HepG2 (cell line): ENCODE measurements around the gene PLIN5. TPM values are rescaled to one million over a fixed set of nuclear protein-coding genes. Genes with fewer than 3 reads are reported as not detected.

Experiments
- ATAC-seq: fragments of 200-7000 bp; cut with Tn5 transposase; 3 replicates; pipeline ENCODE4 v1.9.1; 2020; ENCODE audit warnings: mild to moderate bottlenecking, moderate library complexity
- BruUV-seq: library from RNA; stranded (reverse); fragments of 400-500 nt; replicated peaks from 2 replicates; lab custom pipeline; 2021; lab: Mats Ljungman, UMichigan
- CTCF ChIA-PET: fragments of 300-600 bp; formaldehyde crosslinking; extraction: SDS; loops from one replicate; lab custom pipeline; 2021; ENCODE audit warnings: low total read pairs, inconsistent platforms, low intra/inter-chr PET ratio; lab: Yijun Ruan, JAX
- POLR2A ChIA-PET: fragments of 350-600 bp; sonication (Branson Sonifier 250); formaldehyde crosslinking; loops from one replicate; lab custom pipeline; 2020; ENCODE audit warnings: antibody characterized with exemption, inconsistent platforms; lab: Yijun Ruan, JAX
- DNase-seq: peaks from one replicate; pipeline ENCODE4 v3.0.0-alpha.2; 2015; ENCODE audit warnings: low spot score
- FAIRE-seq: peaks from 3 replicates; lab custom pipeline; 2011; peaks lifted over from hg19 to GRCh38; lab: Jason Lieb, UNC
- H2AFZ ChIP-seq: one replicate; pipeline ENCODE4 v1.6.1; 2011; ENCODE audit warnings: low read length, inconsistent platforms
- H3K27ac ChIP-seq: fragments of 300-600 bp; 3 replicates; pipeline ENCODE4 v1.8.0; 2011; ENCODE audit warnings: mixed run types, mild to moderate bottlenecking, mixed read lengths, low read length, inconsistent platforms; ENCODE audit not compliant: insufficient read depth; ENCODE audit errors: extremely low read length
- H3K27me3 ChIP-seq, 2 experiments: fragments of 200-600 bp in 1 of 2; 2 replicates in 1 of 2; 3 replicates in 1 of 2; pipeline versions ENCODE4 v1.6.0 to v1.8.0; 2011; ENCODE audit warnings: low read length in 2 of 2, mild to moderate bottlenecking in 2 of 2, moderate library complexity in 2 of 2, inconsistent platforms in 1 of 2; ENCODE audit not compliant: insufficient read depth in 2 of 2, control insufficient read depth in 1 of 2
- H3K36me3 ChIP-seq, 2 experiments: fragments of 200-600 bp in 1 of 2; replicated peaks in 1 of 2; 2 replicates in 1 of 2; 3 replicates in 1 of 2; pipeline versions ENCODE4 v1.5.1 to v1.8.0; 2011; ENCODE audit warnings: low read length in 2 of 2, inconsistent platforms in 1 of 2; ENCODE audit not compliant: insufficient read depth in 2 of 2, control insufficient read depth in 1 of 2
- H3K4me1 ChIP-seq: 2 replicates; pipeline ENCODE4 v1.5.1; 2012; ENCODE audit warnings: low read length, inconsistent platforms; ENCODE audit not compliant: insufficient read depth
- H3K4me2 ChIP-seq: 2 replicates; pipeline ENCODE4 v1.6.0; 2011; ENCODE audit warnings: low read depth, low read length, inconsistent platforms
- H3K4me3 ChIP-seq, 3 experiments: fragments of 200-600 bp in 1 of 3; sonication (generic), shearing (Covaris generic) in 1 of 3; replicated peaks in 1 of 3; 2 replicates each; pipeline ENCODE4 v1.5.1; 2011 to 2016; ENCODE audit warnings: low read length in 3 of 3, inconsistent platforms in 2 of 3, low read depth in 2 of 3, mild to moderate bottlenecking in 2 of 3, control low read depth in 1 of 3, mixed read lengths in 1 of 3; ENCODE audit not compliant: insufficient read depth in 1 of 3
- H3K79me2 ChIP-seq: one replicate; pipeline ENCODE4 v1.6.1; 2011; ENCODE audit warnings: low read length, inconsistent platforms; ENCODE audit not compliant: insufficient read depth
- H3K9ac ChIP-seq: 2 replicates; pipeline ENCODE4 v1.6.0; 2011; ENCODE audit warnings: mild to moderate bottlenecking, low read depth, low read length, inconsistent platforms; ENCODE audit not compliant: insufficient read depth
- H3K9me3 ChIP-seq: 2 replicates; pipeline ENCODE4 v1.5.1; 2012; ENCODE audit warnings: mild to moderate bottlenecking, low read length
- H4K20me1 ChIP-seq: 2 replicates; pipeline ENCODE4 v1.6.0; 2011; ENCODE audit warnings: inconsistent platforms, mild to moderate bottlenecking, low read length, moderate library complexity; ENCODE audit not compliant: insufficient read depth
- ATAD3A ChIP-seq: sonication (generic); formaldehyde crosslinking; IDR thresholded peaks from 2 replicates; pipeline ENCODE4 v1.4.0; 2020; ENCODE audit warnings: missing genetic modification reagents
- DMTF1 ChIP-seq: sonication (generic); formaldehyde crosslinking; IDR thresholded peaks from 2 replicates; pipeline ENCODE4 v1.4.0; 2020; ENCODE audit warnings: mild to moderate bottlenecking, missing genetic modification reagents
- FOXA1 ChIP-seq, 2 experiments: fragments of 450-650 bp in 1 of 2; sonication (generic) in 1 of 2; formaldehyde crosslinking in 1 of 2; IDR thresholded peaks; 2 replicates each; pipeline versions ENCODE4 v1.4.0 to v1.6.1; 2016 to 2020; ENCODE audit warnings: missing genetic modification reagents in 1 of 2
- HNRNPL ChIP-seq: fragments of 200-400 bp; formaldehyde crosslinking; IDR thresholded peaks from 2 replicates; pipeline ENCODE4 v1.6.1; 2017; ENCODE audit warnings: mild to moderate bottlenecking, low read depth, low read length
- PHB2 ChIP-seq: fragments of 450-650 bp; IDR thresholded peaks from 2 replicates; pipeline ENCODE4 v1.6.1; 2018; ENCODE audit not compliant: partially characterized antibody
- PRDM10 ChIP-seq: sonication (generic); formaldehyde crosslinking; IDR thresholded peaks from 2 replicates; pipeline ENCODE4 v1.4.0; 2020; ENCODE audit warnings: low read depth, missing genetic modification reagents
- RCOR2 ChIP-seq: IDR thresholded peaks from 2 replicates; pipeline ENCODE4 v1.6.1; 2016; ENCODE audit warnings: missing biosample characterization, missing genetic modification reagents
- ZBTB42 ChIP-seq: sonication (generic); formaldehyde crosslinking; IDR thresholded peaks from 2 replicates; pipeline ENCODE4 v1.5.0; 2020; ENCODE audit warnings: mild to moderate bottlenecking, missing genetic modification reagents
- ZNF207 ChIP-seq: fragments of 450-650 bp; IDR thresholded peaks from 2 replicates; pipeline ENCODE4 v1.6.1; 2016; ENCODE audit warnings: antibody characterized with exemption, borderline replicate concordance
- ZNF646 ChIP-seq: sonication (generic); formaldehyde crosslinking; IDR thresholded peaks from 2 replicates; pipeline ENCODE4 v1.9.0; 2021; ENCODE audit warnings: mild to moderate bottlenecking, missing genetic modification reagents
- ZNF746 ChIP-seq: sonication (generic); formaldehyde crosslinking; IDR thresholded peaks from 2 replicates; pipeline ENCODE4 v1.8.0; 2022; ENCODE audit warnings: mild to moderate bottlenecking, missing genetic modification reagents
- WGBS: methylation state at CpG from one replicate; pipeline ENCODE4 v1.1.6; 2017; ENCODE audit warnings: low lambda C conversion rate; 5-methylcytosine and 5-hydroxymethylcytosine counted together
- in situ Hi-C: cut with HindIII; loops from 2 replicates; pipeline ENCODE4 v1.10.0; 2017; ENCODE audit warnings: low pct_unique_long_range_greater_than_20kb; ENCODE audit not compliant: extremely low pct_ligation_motif_present
- intact Hi-C: fragments of 100-400 bp; cut with micrococcal nuclease; formaldehyde crosslinking; loops from one replicate; pipeline ENCODE4 v1.10.0; 2022; ENCODE audit not compliant: unreplicated experiment
- polyA plus RNA-seq, 8 experiments: library from polyadenylated mRNA; depleted of rRNA in 3 of 8; stranded (reverse) in 7 of 8; unstranded in 1 of 8; fragments of >200 nt; fragmentation: Illumina TruSeq in 4 of 8; extraction: Trizol in 4 of 8; gene quantifications; 2 replicates each; pipeline versions ENCODE4 v1.2.1 to v1.2.3, GENCODE V29; 2011 to 2016; ENCODE audit warnings: low read depth in 4 of 8, missing spikeins in 1 of 8, mixed read lengths in 1 of 8; ENCODE audit not compliant: insufficient read depth in 1 of 8
- total RNA-seq, 5 experiments: library from RNA; depleted of rRNA; stranded (reverse); fragments of >200 nt; fragmentation: Illumina TruSeq; extraction: Trizol; gene quantifications; 2 replicates each; pipeline ENCODE4 v1.2.3, GENCODE V29; 2016; ENCODE audit warnings: low read depth in 1 of 5

Gene PLIN5
- total and polyA plus RNA-seq, 2 of the 13 experiments (the other 11 are each of a cell fraction or from before 2014, with no cell fraction given) = 1.8 to 4.8 TPM

- FAIRE-seq (peak; percentile 83), ATAC-seq (no peak), DNase-seq (no peak)
- Histone ChIP-seq H3K27me3 (no peaks in the 10 kb centered on the region; a peak in 1 of 5 replicates), H3K9ac (no peak overlapping the region), H3K27ac (no peak overlapping the region), H3K4me1 (no peaks in the 10 kb centered on the region), H3K4me2 (no peak overlapping the region), H3K79me2 (no peaks in the 10 kb centered on the region), H3K4me3 (no peak overlapping the region), H3K9me3 (no peaks in the 10 kb centered on the region), H3K36me3 (peaks cover 30 to 59% of the 10 kb centered on the region in 2 experiments), H4K20me1 (no peaks in the 10 kb centered on the region), H2AFZ (no peak overlapping the region)
- WGBS = 95% methylated on average over 2 of the region's 3 CpGs
- intact Hi-C loops = no loop called here
- in situ Hi-C loops = no loop called here
- BruUV-seq = no TSS peak
- ChIA-PET CTCF (no interaction called here), POLR2A (no interaction called here)
- TF ChIP-seq ZBTB42 (CRISPR knock-in tag) = no peak
- peak; percentile 77 for TF ChIP-seq PHB2
- peak; percentile 90 for TF ChIP-seq ZNF646 (CRISPR knock-in tag)
- TF ChIP-seq RCOR2 (CRISPR knock-in tag) = no peak
- no peak for TF ChIP-seq ATAD3A
- TF ChIP-seq ZNF207 = peak; percentile 62; the same call in 1 of the 2 replicates
- TF ChIP-seq DMTF1 (CRISPR knock-in tag) = no peak
- TF ChIP-seq ZNF746 (CRISPR knock-in tag) = no peak
- 0 out of 2 replicates have a peak, but pooled peaks have one; percentile 36 for TF ChIP-seq HNRNPL
- 0 out of 2 replicates have a peak, but pooled peaks have one; percentile 7 for TF ChIP-seq FOXA1 (IDR thresholded peaks at IDR 0.05)
- no peak for TF ChIP-seq FOXA1 (CRISPR knock-in tag; IDR thresholded peaks at IDR 0.05)
- no peak for TF ChIP-seq PRDM10 (CRISPR knock-in tag)
Observed at GRCh38 chr19:4492337-4493103, 42.5 kb downstream of the PLIN5 start.
